Sigmoid colon (tissue), 7 donors: Measurements from ENCODE around the gene TRAPPC2. TPM values are rescaled to one million over a fixed set of nuclear protein-coding genes. Genes with fewer than 3 reads are reported as not detected.

Source experiments
- DNase-seq: peaks from one replicate; pipeline ENCODE4 v3.0.0-alpha.2; 2019
- H3K27ac ChIP-seq, 4 donors: fragments of 200-600 bp; sonication (generic); one replicate each; pipeline ENCODE4 v1.5.1; 2016 to 2019; ENCODE audit warnings: mild to moderate bottlenecking in 1 of 4
- H3K27me3 ChIP-seq, 3 donors: fragments of 200-600 bp; sonication (generic); one replicate each; pipeline ENCODE4 v1.5.1; 2019; ENCODE audit warnings: mild to moderate bottlenecking in 1 of 3
- H3K36me3 ChIP-seq, 4 donors: fragments of 200-600 bp; sonication (generic); one replicate each; pipeline ENCODE4 v1.5.1; 2016 to 2019
- H3K4me1 ChIP-seq, 4 donors: fragments of 200-600 bp; sonication (generic); one replicate each; pipeline ENCODE4 v1.5.1; 2017 to 2019
- H3K4me3 ChIP-seq, 4 donors: fragments of 200-600 bp; sonication (generic); one replicate each; pipeline ENCODE4 v1.5.1; 2017 to 2019; ENCODE audit warnings: mild to moderate bottlenecking in 2 of 4, moderate library complexity in 1 of 4
- H3K9me3 ChIP-seq, 4 donors: fragments of 200-600 bp in 3 of 4; sonication (generic) in 3 of 4; one replicate each; pipeline versions ENCODE4 v1.5.1 to v1.6.1; 2013 to 2019
- EP300 ChIP-seq, 4 donors: sonication (generic); formaldehyde crosslinking; IDR thresholded peaks; one replicate each; pipeline ENCODE4 v1.6.1; 2017; ENCODE audit warnings: antibody characterized with exemption in 4 of 4
- POLR2A ChIP-seq, 2 donors: fragments of 450-650 bp; IDR thresholded peaks; one replicate each; pipeline ENCODE4 v1.6.1; 2016; ENCODE audit warnings: antibody characterized with exemption in 2 of 2, mild to moderate bottlenecking in 2 of 2, moderate library complexity in 2 of 2
- POLR2AphosphoS5 ChIP-seq, 4 donors: sonication (generic); formaldehyde crosslinking; IDR thresholded peaks; one replicate each; pipeline ENCODE4 v1.6.1; 2017; ENCODE audit warnings: antibody characterized with exemption in 4 of 4
- WGBS, 2 donors: extraction: QIAGEN DNeasy Blood & Tissue Kit; methylation state at CpG; one replicate each; pipeline ENCODE4 v1.1.7; 2013; 5-methylcytosine and 5-hydroxymethylcytosine counted together
- intact Hi-C: fragments of 100-400 bp; cut with DNase I; formaldehyde crosslinking; loops from one replicate; pipeline ENCODE4 v1.15.1; 2023
- polyA plus RNA-seq, 3 donors: library from polyadenylated mRNA; stranded (reverse); fragments of 200-250 nt; gene quantifications; one replicate each; pipeline ENCODE4 v1.2.3, GENCODE V29; 2013
- total RNA-seq, 4 donors: library from RNA; depleted of rRNA; stranded (reverse); fragments of >200 nt; gene quantifications; one replicate each; pipeline ENCODE4 v1.1.0, GENCODE V29; 2016
- TF ChIP-seq, protein P1 (sequence below), 4 experiments: fragments of 450-650 bp in 3 of 4; fragments of 200-600 bp in 1 of 4; IDR thresholded peaks; one replicate each; pipeline ENCODE4 v1.5.1; 2016 to 2019; ENCODE audit warnings: antibody characterized with exemption in 4 of 4, mild to moderate bottlenecking in 3 of 4, moderate library complexity in 2 of 4
- donor health status: healthy with polysubstance abuse.
- donor health status: Bipolar disorder and iron deficiency.
- donor health status: healthy.

Gene TRAPPC2
- total and polyA plus RNA-seq, 7 donors: 5.5 to 22.8 (median 20.1) TPM

DNA sequence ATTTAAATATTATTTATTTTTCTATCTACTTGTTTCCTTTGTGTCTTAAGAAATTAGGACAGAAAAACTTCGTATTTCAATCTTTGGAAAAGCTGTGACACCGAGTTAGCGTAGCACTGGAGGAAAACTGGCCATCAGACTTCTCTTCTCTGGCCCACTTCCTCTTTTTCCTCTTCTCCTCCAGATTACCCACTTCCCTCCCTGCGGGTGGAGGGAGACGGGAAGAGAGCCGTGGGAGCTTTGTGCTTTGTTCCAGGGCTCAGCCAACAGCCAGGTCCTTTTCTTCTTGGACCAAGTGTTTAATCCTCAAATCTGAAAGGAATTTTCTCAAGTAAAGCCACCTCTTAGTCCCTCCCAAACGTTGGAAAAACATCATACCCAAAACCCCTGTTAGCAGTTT is 29.9 kb upstream of the TRAPPC2 start:
- TF ChIP-seq POLR2AphosphoS5 (IDR thresholded peaks at IDR 0.05): no peak
- TF ChIP-seq, protein P1, sequence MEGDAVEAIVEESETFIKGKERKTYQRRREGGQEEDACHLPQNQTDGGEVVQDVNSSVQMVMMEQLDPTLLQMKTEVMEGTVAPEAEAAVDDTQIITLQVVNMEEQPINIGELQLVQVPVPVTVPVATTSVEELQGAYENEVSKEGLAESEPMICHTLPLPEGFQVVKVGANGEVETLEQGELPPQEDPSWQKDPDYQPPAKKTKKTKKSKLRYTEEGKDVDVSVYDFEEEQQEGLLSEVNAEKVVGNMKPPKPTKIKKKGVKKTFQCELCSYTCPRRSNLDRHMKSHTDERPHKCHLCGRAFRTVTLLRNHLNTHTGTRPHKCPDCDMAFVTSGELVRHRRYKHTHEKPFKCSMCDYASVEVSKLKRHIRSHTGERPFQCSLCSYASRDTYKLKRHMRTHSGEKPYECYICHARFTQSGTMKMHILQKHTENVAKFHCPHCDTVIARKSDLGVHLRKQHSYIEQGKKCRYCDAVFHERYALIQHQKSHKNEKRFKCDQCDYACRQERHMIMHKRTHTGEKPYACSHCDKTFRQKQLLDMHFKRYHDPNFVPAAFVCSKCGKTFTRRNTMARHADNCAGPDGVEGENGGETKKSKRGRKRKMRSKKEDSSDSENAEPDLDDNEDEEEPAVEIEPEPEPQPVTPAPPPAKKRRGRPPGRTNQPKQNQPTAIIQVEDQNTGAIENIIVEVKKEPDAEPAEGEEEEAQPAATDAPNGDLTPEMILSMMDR (IDR thresholded peaks at IDR 0.05): no peak
- TF ChIP-seq EP300 (IDR thresholded peaks at IDR 0.05): no peak
- no peak for TF ChIP-seq POLR2A (IDR thresholded peaks at IDR 0.05)
- no peak for DNase-seq
- no peaks in the 10 kb centered on the region for H3K9me3 ChIP-seq
- peak overlapping the region in 2 of 4 donors; percentile 14 to 25 for H3K27ac ChIP-seq
- H3K27me3 ChIP-seq: no peaks in the 10 kb centered on the region
- no peak overlapping the region for H3K4me3 ChIP-seq
- H3K4me1 ChIP-seq: peaks cover 0 to 3% (median 0%) of the 10 kb centered on the region in 4 donors
- intact Hi-C loops: no loop called here
- peaks cover 0 to 49% (median 3%) of the 10 kb centered on the region in 4 donors for H3K36me3 ChIP-seq
- WGBS, 2 donors: 55 to 79% methylated on average over 7 of the region's 7 CpGs

DNA sequence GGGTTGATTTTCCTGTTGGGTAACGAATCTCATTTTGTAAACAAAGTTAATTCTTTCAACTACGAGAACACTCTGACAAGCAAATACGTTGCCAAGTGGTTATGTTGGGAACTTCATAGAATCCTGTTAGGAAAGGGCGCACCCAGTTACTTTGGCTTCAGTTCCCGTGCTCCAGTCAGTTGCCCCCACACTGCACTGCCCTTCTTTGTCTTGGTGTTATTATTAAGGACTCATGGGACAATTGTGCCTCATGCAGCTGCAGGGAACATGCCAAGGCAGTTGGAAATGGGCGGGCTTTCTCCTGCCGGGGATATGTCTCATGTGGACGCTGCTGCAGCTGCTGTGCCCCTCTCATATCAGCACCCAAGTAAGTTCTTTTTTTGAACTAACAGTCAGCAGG is 29.1 kb upstream of the TRAPPC2 start:
- no peaks in the 10 kb centered on the region for H3K9me3 ChIP-seq
- intact Hi-C loops: no loop called here
- peaks cover 0 to 3% (median 0%) of the 10 kb centered on the region in 4 donors for H3K4me1 ChIP-seq
- 68 to 82% methylated on average over 8 of the region's 8 CpGs for WGBS, 2 donors
- H3K27me3 ChIP-seq: no peaks in the 10 kb centered on the region
- H3K27ac ChIP-seq: peak overlapping the region in 2 of 4 donors; percentile 11 to 31
- TF ChIP-seq POLR2AphosphoS5 (IDR thresholded peaks at IDR 0.05) (peak in 1 of 4 donors; percentile 25), EP300 (IDR thresholded peaks at IDR 0.05) (no peak)
- DNase-seq: no peak
- peaks cover 0 to 41% (median 3%) of the 10 kb centered on the region in 4 donors for H3K36me3 ChIP-seq
- no peak overlapping the region for H3K4me3 ChIP-seq

DNA sequence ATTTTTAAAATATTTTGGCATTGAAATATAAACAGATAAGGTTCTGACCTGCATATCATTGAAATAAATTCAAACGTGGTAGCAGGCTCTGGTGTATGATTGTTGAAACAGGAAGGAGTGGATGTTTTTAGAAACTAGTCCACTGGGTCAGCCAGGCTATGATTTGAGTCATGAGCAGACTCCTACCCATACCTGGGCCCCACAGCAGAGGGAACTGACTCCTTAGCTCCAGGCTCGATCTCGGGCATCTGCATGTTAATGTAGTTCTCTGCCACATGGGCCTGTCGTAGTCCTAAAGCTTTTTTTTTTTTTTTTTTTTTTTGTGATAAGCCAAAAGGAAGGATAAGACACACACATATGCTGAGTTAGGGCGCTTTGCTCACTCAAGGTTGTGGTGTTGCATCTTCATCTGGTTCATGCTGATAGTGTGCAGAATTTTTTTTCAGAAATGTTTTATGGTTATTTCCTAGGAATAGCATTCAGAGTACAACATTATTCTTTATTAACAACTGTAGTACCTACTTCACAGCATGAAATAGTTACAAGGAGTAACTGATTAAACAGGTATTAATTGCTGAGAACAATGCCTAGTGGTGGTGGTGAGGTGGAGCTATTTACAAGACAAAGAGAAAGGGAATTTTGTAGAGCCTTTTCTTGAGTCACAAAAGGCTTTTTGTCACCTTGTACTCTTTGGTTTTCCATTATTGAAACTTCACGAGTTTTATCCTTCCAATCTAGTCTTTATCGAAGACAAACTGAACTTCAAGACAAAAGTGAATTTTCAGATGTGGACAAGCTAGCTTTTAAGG is 27.4 kb upstream of the TRAPPC2 start:
- Histone ChIP-seq H3K27ac (no peak overlapping the region), H3K9me3 (no peaks in the 10 kb centered on the region), H3K36me3 (peaks cover 0 to 25% (median under 1%) of the 10 kb centered on the region in 4 donors), H3K27me3 (no peaks in the 10 kb centered on the region), H3K4me3 (no peak overlapping the region), H3K4me1 (peaks cover 0 to 15% (median 0%) of the 10 kb centered on the region in 4 donors)
- no peak for DNase-seq
- intact Hi-C loops: no loop called here
- TF ChIP-seq POLR2AphosphoS5 (IDR thresholded peaks at IDR 0.05) (no peak), POLR2A (IDR thresholded peaks at IDR 0.05) (no peak), EP300 (IDR thresholded peaks at IDR 0.05) (no peak)
- TF ChIP-seq, protein P1 (IDR thresholded peaks at IDR 0.05): no peak
- 66 to 78% methylated on average over 7 of the region's 7 CpGs for WGBS, 2 donors

DNA sequence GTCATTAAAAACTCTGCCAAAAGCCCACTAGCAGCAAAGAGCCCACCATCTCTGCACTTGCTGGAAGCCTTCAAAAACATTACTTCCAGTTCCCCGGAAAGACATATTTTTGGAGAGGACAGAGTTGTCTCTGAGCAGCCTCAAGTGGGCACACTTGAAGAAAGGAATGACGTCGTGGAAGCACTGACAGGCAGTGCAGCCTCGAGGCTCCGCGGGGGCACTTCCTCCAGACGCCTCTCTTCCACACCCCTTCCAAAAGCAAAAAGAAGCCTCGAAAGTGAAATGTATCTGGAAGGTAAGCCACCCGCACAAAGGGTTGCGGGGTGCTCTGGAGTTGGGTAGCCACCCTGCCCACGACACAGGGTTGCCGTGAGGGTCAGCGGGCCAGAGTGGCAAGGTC is 26.0 kb upstream of the TRAPPC2 start:
- no peak for DNase-seq
- 80 to 90% methylated on average over 13 of the region's 13 CpGs for WGBS, 2 donors
- no peak overlapping the region for H3K4me3 ChIP-seq
- intact Hi-C loops: no loop called here
- H3K9me3 ChIP-seq: no peaks in the 10 kb centered on the region
- TF ChIP-seq POLR2A (IDR thresholded peaks at IDR 0.05): no peak
- TF ChIP-seq, protein P1 (IDR thresholded peaks at IDR 0.05): no peak
- H3K27me3 ChIP-seq: no peaks in the 10 kb centered on the region
- H3K27ac ChIP-seq: no peak overlapping the region
- peaks cover 0 to 17% (median 0%) of the 10 kb centered on the region in 4 donors for H3K4me1 ChIP-seq
- H3K36me3 ChIP-seq: peaks cover 0 to 27% (median 1%) of the 10 kb centered on the region in 4 donors

DNA sequence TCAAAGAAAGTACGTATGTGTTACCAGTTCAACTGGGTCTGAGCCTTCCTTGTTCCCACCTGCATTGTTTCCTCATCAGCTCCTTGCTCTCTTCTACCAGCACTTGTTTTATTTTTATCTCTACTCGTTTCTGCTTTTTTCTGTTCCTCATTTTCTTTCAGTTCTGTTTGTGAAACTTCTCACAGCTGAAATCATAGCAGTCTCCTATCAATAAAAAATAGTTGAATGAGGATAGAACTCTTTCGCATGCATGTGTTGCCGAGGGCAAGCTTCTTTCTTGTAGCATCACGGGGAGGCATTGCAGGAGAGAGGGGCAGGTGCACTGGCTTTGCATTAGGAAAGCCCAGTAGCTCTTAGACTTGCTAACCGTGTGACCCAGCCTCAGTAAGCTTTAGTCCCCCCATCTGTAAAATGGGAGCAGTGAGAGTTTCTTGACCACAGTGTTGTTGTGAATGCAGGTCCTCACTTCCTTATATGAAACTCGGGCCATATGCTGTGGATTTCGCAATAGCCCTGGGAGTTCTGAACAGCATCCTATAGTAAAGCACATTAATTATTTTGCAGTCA is 24.8 kb upstream of the TRAPPC2 start:
- peaks cover 0 to 15% (median 0%) of the 10 kb centered on the region in 4 donors for H3K4me1 ChIP-seq
- WGBS, 2 donors: 62 to 80% methylated on average over 8 of the region's 8 CpGs
- H3K4me3 ChIP-seq: no peak overlapping the region
- H3K36me3 ChIP-seq: peaks cover 0 to 29% (median 1%) of the 10 kb centered on the region in 4 donors
- intact Hi-C loops: no loop called here
- TF ChIP-seq POLR2AphosphoS5 (IDR thresholded peaks at IDR 0.05) (no peak), POLR2A (IDR thresholded peaks at IDR 0.05) (no peak), EP300 (IDR thresholded peaks at IDR 0.05) (no peak)
- TF ChIP-seq, protein P1 (IDR thresholded peaks at IDR 0.05): no peak
- H3K9me3 ChIP-seq: no peaks in the 10 kb centered on the region
- no peak overlapping the region for H3K27ac ChIP-seq
- no peak for DNase-seq
- no peaks in the 10 kb centered on the region for H3K27me3 ChIP-seq
